Sigmoid colon (tissue), 7 donors: Measurements from ENCODE around the gene TMC8. TPM values are rescaled to one million over a fixed set of nuclear protein-coding genes. Genes with fewer than 3 reads are reported as not detected.

Source experiments
- DNase-seq: peaks from one replicate; pipeline ENCODE4 v3.0.0-alpha.2; 2019
- H3K27ac ChIP-seq, 4 donors: fragments of 200-600 bp; sonication (generic); one replicate each; pipeline ENCODE4 v1.5.1; 2016 to 2019; ENCODE audit warnings: mild to moderate bottlenecking in 1 of 4
- H3K27me3 ChIP-seq, 3 donors: fragments of 200-600 bp; sonication (generic); one replicate each; pipeline ENCODE4 v1.5.1; 2019; ENCODE audit warnings: mild to moderate bottlenecking in 1 of 3
- H3K36me3 ChIP-seq, 4 donors: fragments of 200-600 bp; sonication (generic); one replicate each; pipeline ENCODE4 v1.5.1; 2016 to 2019
- H3K4me1 ChIP-seq, 4 donors: fragments of 200-600 bp; sonication (generic); one replicate each; pipeline ENCODE4 v1.5.1; 2017 to 2019
- H3K4me3 ChIP-seq, 4 donors: fragments of 200-600 bp; sonication (generic); one replicate each; pipeline ENCODE4 v1.5.1; 2017 to 2019; ENCODE audit warnings: mild to moderate bottlenecking in 2 of 4, moderate library complexity in 1 of 4
- H3K9me3 ChIP-seq, 4 donors: fragments of 200-600 bp in 3 of 4; sonication (generic) in 3 of 4; one replicate each; pipeline versions ENCODE4 v1.5.1 to v1.6.1; 2013 to 2019
- CTCF ChIP-seq, 4 experiments: fragments of 450-650 bp in 3 of 4; fragments of 200-600 bp in 1 of 4; IDR thresholded peaks; one replicate each; pipeline ENCODE4 v1.5.1; 2016 to 2019; ENCODE audit warnings: antibody characterized with exemption in 4 of 4, mild to moderate bottlenecking in 3 of 4, moderate library complexity in 2 of 4
- EP300 ChIP-seq, 4 donors: sonication (generic); formaldehyde crosslinking; IDR thresholded peaks; one replicate each; pipeline ENCODE4 v1.6.1; 2017; ENCODE audit warnings: antibody characterized with exemption in 4 of 4
- POLR2A ChIP-seq, 2 donors: fragments of 450-650 bp; IDR thresholded peaks; one replicate each; pipeline ENCODE4 v1.6.1; 2016; ENCODE audit warnings: antibody characterized with exemption in 2 of 2, mild to moderate bottlenecking in 2 of 2, moderate library complexity in 2 of 2
- POLR2AphosphoS5 ChIP-seq, 4 donors: sonication (generic); formaldehyde crosslinking; IDR thresholded peaks; one replicate each; pipeline ENCODE4 v1.6.1; 2017; ENCODE audit warnings: antibody characterized with exemption in 4 of 4
- WGBS, 2 donors: extraction: QIAGEN DNeasy Blood & Tissue Kit; methylation state at CpG; one replicate each; pipeline ENCODE4 v1.1.7; 2013; 5-methylcytosine and 5-hydroxymethylcytosine counted together
- intact Hi-C: fragments of 100-400 bp; cut with DNase I; formaldehyde crosslinking; loops from one replicate; pipeline ENCODE4 v1.15.1; 2023
- polyA plus RNA-seq, 3 donors: library from polyadenylated mRNA; stranded (reverse); fragments of 200-250 nt; gene quantifications; one replicate each; pipeline ENCODE4 v1.2.3, GENCODE V29; 2013
- total RNA-seq, 4 donors: library from RNA; depleted of rRNA; stranded (reverse); fragments of >200 nt; gene quantifications; one replicate each; pipeline ENCODE4 v1.1.0, GENCODE V29; 2016
- donor health status: healthy with polysubstance abuse.
- donor health status: Bipolar disorder and iron deficiency.
- donor health status: healthy.

The TMC8 gene
- total and polyA plus RNA-seq, 7 donors = 1.8 to 51.7 (median 3.0) TPM

DNA sequence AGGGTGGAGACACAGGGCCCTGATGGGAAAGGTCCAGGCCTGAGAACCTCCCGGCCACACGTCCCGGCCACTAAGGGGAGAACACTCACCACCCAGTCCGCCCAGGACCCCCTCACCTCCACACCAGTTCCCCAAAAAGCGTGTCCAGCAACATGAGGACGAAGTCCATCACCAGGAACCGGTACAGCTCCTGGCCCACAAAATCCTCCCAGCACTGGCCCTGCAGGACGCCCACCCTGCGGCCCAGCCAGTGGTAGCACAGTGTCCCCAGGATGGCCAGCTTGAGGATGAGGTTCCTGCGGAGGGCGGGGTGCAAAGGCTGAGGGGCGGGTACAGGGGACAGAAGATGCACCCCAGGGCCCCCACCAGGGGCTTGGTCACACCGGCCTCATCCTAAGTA lies 10.0 kb upstream of the TMC8 start:
- H3K36me3 ChIP-seq = peaks cover 0 to 5% (median 0%) of the 10 kb centered on the region in 4 donors
- intact Hi-C loops = no loop called here
- 93 to 95% methylated on average over 13 of the region's 13 CpGs for WGBS, 2 donors

GRCh38 chr17:78120971-78121800 lies 9.4 kb upstream of the TMC8 start:
- peaks cover 0 to 5% (median 0%) of the 10 kb centered on the region in 4 donors for H3K36me3 ChIP-seq
- H3K9me3 ChIP-seq = no peaks in the 10 kb centered on the region
- H3K4me3 ChIP-seq = no peak overlapping the region
- H3K4me1 ChIP-seq = peaks cover 0 to 17% (median 6%) of the 10 kb centered on the region in 4 donors
- DNase-seq = no peak
- TF ChIP-seq POLR2A (IDR thresholded peaks at IDR 0.05) = no peak
- no peak for TF ChIP-seq CTCF (IDR thresholded peaks at IDR 0.05)
- no peak for TF ChIP-seq EP300 (IDR thresholded peaks at IDR 0.05)
- TF ChIP-seq POLR2AphosphoS5 (IDR thresholded peaks at IDR 0.05) = no peak
- peaks cover 0 to 2% (median 0%) of the 10 kb centered on the region in 3 donors for H3K27me3 ChIP-seq
- no peak overlapping the region for H3K27ac ChIP-seq
- WGBS, 2 donors = 62 to 84% methylated on average over 35 of the region's 35 CpGs
- intact Hi-C loops = no loop called here

More for the DNA sequence above, 10.0 kb upstream of the TMC8 start:
- Histone ChIP-seq H3K4me1 (peaks cover 0 to 10% (median 3%) of the 10 kb centered on the region in 4 donors), H3K4me3 (no peak overlapping the region), H3K9me3 (no peaks in the 10 kb centered on the region), H3K27me3 (no peaks in the 10 kb centered on the region), H3K27ac (no peak overlapping the region)
- DNase-seq = no peak
- no peak for TF ChIP-seq CTCF (IDR thresholded peaks at IDR 0.05)
- no peak for TF ChIP-seq EP300 (IDR thresholded peaks at IDR 0.05)
- no peak for TF ChIP-seq POLR2AphosphoS5 (IDR thresholded peaks at IDR 0.05)
- no peak for TF ChIP-seq POLR2A (IDR thresholded peaks at IDR 0.05)

DNA sequence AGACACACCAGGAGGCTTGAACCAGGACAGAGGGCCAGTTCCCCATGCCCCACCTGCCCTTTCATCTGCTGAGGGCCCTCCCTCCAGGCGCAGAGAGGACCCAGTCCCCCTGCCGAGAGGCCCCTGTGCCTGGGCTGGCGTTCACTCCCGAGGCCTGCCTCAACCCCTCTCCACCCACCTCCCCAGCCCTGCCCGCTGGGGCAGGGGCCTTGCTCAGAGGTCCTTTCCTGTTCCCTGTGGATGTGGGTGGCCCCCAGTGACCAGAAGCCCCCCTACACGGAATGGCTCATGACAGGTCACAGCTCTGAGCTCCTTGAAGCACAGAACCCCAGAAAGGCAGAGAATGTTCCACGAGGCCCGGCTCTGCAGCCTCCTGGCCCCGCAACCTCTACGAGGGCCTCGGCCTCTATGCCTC lies 8.8 kb upstream of the TMC8 start:
- WGBS, 2 donors = 63 to 81% methylated on average over 11 of the region's 11 CpGs
- Histone ChIP-seq H3K4me3 (no peak overlapping the region), H3K27me3 (peaks cover 0 to 9% (median 0%) of the 10 kb centered on the region in 3 donors), H3K27ac (no peak overlapping the region), H3K36me3 (peaks cover 0 to 5% (median 0%) of the 10 kb centered on the region in 4 donors), H3K4me1 (peaks cover 0 to 22% (median 10%) of the 10 kb centered on the region in 4 donors), H3K9me3 (no peaks in the 10 kb centered on the region)
- TF ChIP-seq EP300 (IDR thresholded peaks at IDR 0.05) (no peak), POLR2A (IDR thresholded peaks at IDR 0.05) (no peak)
- no peak for DNase-seq
- intact Hi-C loops = no loop called here

- peaks cover 0 to 14% (median 1%) of the 10 kb centered on the region in 3 donors for H3K27me3 ChIP-seq
- H3K27ac ChIP-seq = no peak overlapping the region
- no peak for DNase-seq
- peaks cover 0 to 19% (median 14%) of the 10 kb centered on the region in 4 donors for H3K4me1 ChIP-seq
- TF ChIP-seq CTCF (IDR thresholded peaks at IDR 0.05) (no peak), POLR2A (IDR thresholded peaks at IDR 0.05) (no peak), EP300 (IDR thresholded peaks at IDR 0.05) (no peak)
- 80 to 84% methylated on average over 23 of the region's 23 CpGs for WGBS, 2 donors
- intact Hi-C loops = no loop called here
- H3K36me3 ChIP-seq = peaks cover 0 to 5% (median 0%) of the 10 kb centered on the region in 4 donors
- no peaks in the 10 kb centered on the region for H3K9me3 ChIP-seq
- H3K4me3 ChIP-seq = no peak overlapping the region
Observed at GRCh38 chr17:78122216-78122930, 8.2 kb upstream of the TMC8 start.

GRCh38 chr17:78122931-78123249 lies 7.7 kb upstream of the TMC8 start:
- peaks cover under 1 to 19% (median 6%) of the 10 kb centered on the region in 3 donors for H3K27me3 ChIP-seq
- TF ChIP-seq CTCF (IDR thresholded peaks at IDR 0.05) = no peak
- TF ChIP-seq POLR2AphosphoS5 (IDR thresholded peaks at IDR 0.05) = no peak
- no peak for TF ChIP-seq POLR2A (IDR thresholded peaks at IDR 0.05)
- TF ChIP-seq EP300 (IDR thresholded peaks at IDR 0.05) = no peak
- no peak for DNase-seq
- no peak overlapping the region for H3K27ac ChIP-seq
- H3K36me3 ChIP-seq = peaks cover 0 to 5% (median 0%) of the 10 kb centered on the region in 4 donors
- WGBS, 2 donors = 91 to 95% methylated on average over 4 of the region's 4 CpGs
- no peaks in the 10 kb centered on the region for H3K9me3 ChIP-seq
- H3K4me1 ChIP-seq = peaks cover 0 to 19% (median 17%) of the 10 kb centered on the region in 4 donors
- H3K4me3 ChIP-seq = no peak overlapping the region
- intact Hi-C loops = no loop called here
